Left lung (tissue), 10 donors: ENCODE measurements around the gene LIN9. TPM values are rescaled to one million over a fixed set of nuclear protein-coding genes. Genes with fewer than 3 reads are reported as not detected.

ENCODE experiments used
- ATAC-seq: fragments of 200-7000 bp; cut with Tn5 transposase; one replicate; pipeline ENCODE4 v1.9.1; 2020; ENCODE audit warnings: moderate library complexity
- DNase-seq, 4 donors: peaks; one replicate each; pipeline ENCODE4 v3.0.0-alpha.2; 2013 to 2020
- H3K27ac ChIP-seq, 2 donors: fragments of 200-600 bp; sonication (generic) in 1 of 2; one replicate each; pipeline versions ENCODE4 v1.5.0 to v1.8.0; 2020 to 2021
- H3K27me3 ChIP-seq, 2 donors: fragments of 200-600 bp; sonication (generic) in 1 of 2; one replicate each; pipeline versions ENCODE4 v1.5.0 to v1.8.0; 2020 to 2021
- H3K36me3 ChIP-seq, 2 donors: fragments of 200-600 bp; sonication (generic) in 1 of 2; one replicate each; pipeline versions ENCODE4 v1.5.0 to v1.8.0; 2020 to 2021
- H3K4me1 ChIP-seq, 2 donors: fragments of 200-600 bp; one replicate each; pipeline ENCODE4 v1.8.0; 2021
- H3K4me3 ChIP-seq, 2 donors: fragments of 200-600 bp; sonication (generic) in 1 of 2; one replicate each; pipeline versions ENCODE4 v1.5.0 to v1.8.0; 2020 to 2021; ENCODE audit warnings: mild to moderate bottlenecking in 1 of 2
- H3K9me3 ChIP-seq, 2 donors: fragments of 200-600 bp; sonication (generic) in 1 of 2; one replicate each; pipeline versions ENCODE4 v1.5.0 to v1.8.0; 2020 to 2021
- intact Hi-C, 2 donors: fragments of 100-400 bp; cut with DNase I; formaldehyde crosslinking; loops; one replicate each; pipeline versions ENCODE4 v1.11.2 to v1.14.2; 2022
- polyA plus RNA-seq, 6 donors: library from polyadenylated mRNA; unstranded; fragments of 120-200 nt; gene quantifications; one replicate each; pipeline ENCODE4 v1.2.1, GENCODE V29; 2013; ENCODE audit not compliant: insufficient read length in 6 of 6
- total RNA-seq, 2 donors: library from RNA; stranded (reverse); fragmentation: NEBNext Ultra II Directional; extraction: Animal tissue kit (Norgen Biotek cat#: 25700); gene quantifications; one replicate each; pipeline ENCODE4 v1.2.1, GENCODE V29; 2021
- TF ChIP-seq, protein P1 (sequence below), 2 donors: fragments of 200-600 bp; sonication (generic) in 1 of 2; IDR thresholded peaks; one replicate each; pipeline versions ENCODE4 v1.5.0 to v1.8.0; 2021; ENCODE audit warnings: antibody characterized with exemption in 2 of 2
- donor health status: DM: no; HTN: yes; CAD: no.
- donor health status: DM: no; HTN: no; CAD: no.

LIN9 gene
- total and polyA plus RNA-seq, 8 donors: 3.7 to 14.7 (median 11.5) TPM

DNA sequence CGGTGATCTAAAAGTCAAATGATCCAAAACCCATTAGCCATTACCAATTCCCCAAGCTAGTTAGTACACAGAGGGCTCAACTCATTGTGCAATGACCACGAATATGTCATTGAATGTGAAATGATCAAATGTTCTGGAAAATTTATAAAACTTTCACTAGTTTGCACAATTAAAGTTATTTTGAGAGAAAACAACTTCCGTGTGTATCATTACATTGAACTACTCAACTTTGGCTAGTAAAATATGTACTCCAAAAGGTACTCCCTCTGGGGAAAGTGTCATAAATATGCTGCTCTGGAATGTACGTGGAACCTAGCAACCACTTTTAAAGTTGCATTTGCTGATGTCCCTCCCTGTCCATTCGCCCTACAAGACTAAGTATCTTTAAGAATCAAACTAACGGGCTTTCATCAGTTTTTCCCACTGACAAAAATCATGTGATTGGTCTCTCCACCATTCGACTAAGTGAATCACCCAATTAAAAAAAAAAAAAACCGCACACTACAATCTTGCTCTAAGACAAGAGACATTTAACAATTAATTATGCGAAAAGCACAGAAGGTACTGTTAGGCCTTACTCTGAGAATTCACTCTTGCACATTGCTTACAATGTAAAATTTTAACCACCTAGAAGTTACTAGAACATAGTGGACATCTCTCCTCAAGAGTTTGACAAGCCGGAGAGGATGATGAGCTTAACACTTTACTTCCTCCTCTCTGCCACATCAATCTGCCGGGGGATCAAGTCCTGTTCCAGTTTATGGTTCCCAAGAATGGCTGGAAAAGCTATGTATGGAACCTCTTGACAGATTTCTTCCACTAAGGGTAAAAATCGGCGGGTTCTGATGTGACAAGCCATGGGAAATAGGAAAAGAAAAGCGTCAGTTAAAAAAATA is 123.6 kb downstream of the LIN9 start:
- ATAC-seq (peak; percentile 9), DNase-seq (peak in 1 of 4 donors; percentile 4)
- H3K27ac ChIP-seq: peak overlapping the region; percentile 91 to 93
- intact Hi-C loops: no loop called here
- peaks cover 17 to 58% of the 10 kb centered on the region in 2 donors for H3K4me1 ChIP-seq
- peaks cover 0 to 6% of the 10 kb centered on the region in 2 donors for H3K36me3 ChIP-seq
- TF ChIP-seq, protein P1, sequence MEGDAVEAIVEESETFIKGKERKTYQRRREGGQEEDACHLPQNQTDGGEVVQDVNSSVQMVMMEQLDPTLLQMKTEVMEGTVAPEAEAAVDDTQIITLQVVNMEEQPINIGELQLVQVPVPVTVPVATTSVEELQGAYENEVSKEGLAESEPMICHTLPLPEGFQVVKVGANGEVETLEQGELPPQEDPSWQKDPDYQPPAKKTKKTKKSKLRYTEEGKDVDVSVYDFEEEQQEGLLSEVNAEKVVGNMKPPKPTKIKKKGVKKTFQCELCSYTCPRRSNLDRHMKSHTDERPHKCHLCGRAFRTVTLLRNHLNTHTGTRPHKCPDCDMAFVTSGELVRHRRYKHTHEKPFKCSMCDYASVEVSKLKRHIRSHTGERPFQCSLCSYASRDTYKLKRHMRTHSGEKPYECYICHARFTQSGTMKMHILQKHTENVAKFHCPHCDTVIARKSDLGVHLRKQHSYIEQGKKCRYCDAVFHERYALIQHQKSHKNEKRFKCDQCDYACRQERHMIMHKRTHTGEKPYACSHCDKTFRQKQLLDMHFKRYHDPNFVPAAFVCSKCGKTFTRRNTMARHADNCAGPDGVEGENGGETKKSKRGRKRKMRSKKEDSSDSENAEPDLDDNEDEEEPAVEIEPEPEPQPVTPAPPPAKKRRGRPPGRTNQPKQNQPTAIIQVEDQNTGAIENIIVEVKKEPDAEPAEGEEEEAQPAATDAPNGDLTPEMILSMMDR (IDR thresholded peaks at IDR 0.05): no peak
- H3K4me3 ChIP-seq: peak overlapping the region; percentile 74 to 90
- H3K27me3 ChIP-seq: no peaks in the 10 kb centered on the region
- H3K9me3 ChIP-seq: no peaks in the 10 kb centered on the region

DNA sequence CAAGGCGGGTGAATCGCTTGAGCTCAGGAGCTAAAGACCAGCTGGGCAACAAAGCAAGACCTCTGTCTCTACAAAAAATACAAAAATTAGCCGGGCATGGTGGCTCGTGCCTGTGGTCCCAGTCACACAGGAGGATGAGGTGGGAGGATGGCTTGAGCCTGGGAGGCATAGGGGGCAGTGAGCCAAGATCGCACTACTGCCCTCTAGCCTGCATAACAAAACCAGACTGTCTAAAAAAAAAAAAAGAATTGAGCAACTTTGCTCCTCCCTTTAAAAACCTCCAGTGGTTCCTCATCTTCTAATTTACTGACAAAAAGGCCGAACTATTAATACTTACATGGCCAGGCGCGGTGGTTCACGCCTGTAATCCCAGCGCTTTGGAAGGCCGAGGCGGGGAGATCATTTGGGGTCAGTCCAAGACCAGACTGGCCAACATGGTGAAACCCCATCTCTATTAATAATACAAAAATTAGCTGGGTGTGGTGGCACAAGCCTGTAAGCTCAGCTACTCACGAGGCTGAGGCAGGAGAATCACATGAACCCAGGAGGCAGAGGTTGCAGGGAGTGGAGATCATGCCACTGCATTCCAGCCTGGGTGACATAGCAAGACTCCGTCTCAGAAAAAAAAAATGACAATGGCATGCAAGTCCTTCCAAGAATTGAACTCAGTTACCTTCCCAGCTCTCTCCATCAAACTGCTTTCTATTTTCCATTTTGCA is 126.8 kb downstream of the LIN9 start:
- ATAC-seq (peak; percentile 47), DNase-seq (peak in 2 of 4 donors; percentile 44 to 54)
- TF ChIP-seq, protein P1 (IDR thresholded peaks at IDR 0.05): no peak
- peaks cover 17 to 62% of the 10 kb centered on the region in 2 donors for H3K4me1 ChIP-seq
- H3K27me3 ChIP-seq: no peaks in the 10 kb centered on the region
- no peaks in the 10 kb centered on the region for H3K9me3 ChIP-seq
- peaks cover 0 to 9% of the 10 kb centered on the region in 2 donors for H3K36me3 ChIP-seq
- no peak overlapping the region for H3K4me3 ChIP-seq
- intact Hi-C loops: no loop called here
- H3K27ac ChIP-seq: peak overlapping the region in 1 of 2 donors; percentile 57

Other genes starting within 250 kb of the LIN9 start
- gene H3-3A, start 246.4 kb downstream of the LIN9 start, total RNA-seq: 100 to 1,000 TPM; 444 to 608 TPM
- 1,000 to 10,000 TPM; 1,080 to 1,270 (median 1,202) TPM for gene H3-3A, start 246.4 kb downstream of the LIN9 start, polyA plus RNA-seq
- 10 to 100 TPM; 43.2 to 48.2 TPM for gene ACBD3, start 122.4 kb downstream of the LIN9 start, total RNA-seq
- gene ACBD3, start 122.4 kb downstream of the LIN9 start, polyA plus RNA-seq: 10 to 100 TPM; 40.7 to 56.9 (median 53.8) TPM
- gene MIXL1, start 85.5 kb downstream of the LIN9 start, total RNA-seq: under 1 TPM in 1 of 2 donors, not detected in 1; 0.35 TPM
- 1 to 10 TPM in 3 of 6 donors, under 1 TPM in 3; 0.58 to 2.3 (median 0.95) TPM for gene MIXL1, start 85.5 kb downstream of the LIN9 start, polyA plus RNA-seq
- gene PARP1, start 98.9 kb upstream of the LIN9 start, total RNA-seq: 10 to 100 TPM; 78.7 to 97.3 TPM
- gene PARP1, start 98.9 kb upstream of the LIN9 start, polyA plus RNA-seq: 100 to 1,000 TPM; 123 to 153 (median 129) TPM
- gene STUM, start 239.6 kb upstream of the LIN9 start, total RNA-seq: under 1 TPM; 0.15 to 0.31 TPM
- gene STUM, start 239.6 kb upstream of the LIN9 start, polyA plus RNA-seq: 1 to 10 TPM in 5 of 6 donors, under 1 TPM in 1; 1.00 to 2.1 (median 1.7) TPM